Astrocyte of the spinal cord (primary cell): ENCODE measurements around the gene TTC9B.
A peak's percentile ranks its signal among the peaks of the same experiment; 100 is the strongest.

ENCODE experiments used
- DNase-seq: peaks from one replicate; pipeline ENCODE4 v3.0.0; 2011; ENCODE audit warnings: low read depth, low spot score
- H3K4me3 ChIP-seq: 2 replicates; pipeline ENCODE4 v1.5.1; 2011; ENCODE audit warnings: low read depth, mild to moderate bottlenecking, low read length, moderate library complexity
- CTCF ChIP-seq: IDR thresholded peaks from 2 replicates; pipeline ENCODE4 v1.5.1; 2012; ENCODE audit warnings: low read depth, mild to moderate bottlenecking, low read length, inconsistent platforms
- in situ Hi-C: cut with HindIII; loops from 2 replicates; pipeline ENCODE4 v1.10.0; 2017; ENCODE audit warnings: low sequenced_read_pairs

TTC9B gene

DNA sequence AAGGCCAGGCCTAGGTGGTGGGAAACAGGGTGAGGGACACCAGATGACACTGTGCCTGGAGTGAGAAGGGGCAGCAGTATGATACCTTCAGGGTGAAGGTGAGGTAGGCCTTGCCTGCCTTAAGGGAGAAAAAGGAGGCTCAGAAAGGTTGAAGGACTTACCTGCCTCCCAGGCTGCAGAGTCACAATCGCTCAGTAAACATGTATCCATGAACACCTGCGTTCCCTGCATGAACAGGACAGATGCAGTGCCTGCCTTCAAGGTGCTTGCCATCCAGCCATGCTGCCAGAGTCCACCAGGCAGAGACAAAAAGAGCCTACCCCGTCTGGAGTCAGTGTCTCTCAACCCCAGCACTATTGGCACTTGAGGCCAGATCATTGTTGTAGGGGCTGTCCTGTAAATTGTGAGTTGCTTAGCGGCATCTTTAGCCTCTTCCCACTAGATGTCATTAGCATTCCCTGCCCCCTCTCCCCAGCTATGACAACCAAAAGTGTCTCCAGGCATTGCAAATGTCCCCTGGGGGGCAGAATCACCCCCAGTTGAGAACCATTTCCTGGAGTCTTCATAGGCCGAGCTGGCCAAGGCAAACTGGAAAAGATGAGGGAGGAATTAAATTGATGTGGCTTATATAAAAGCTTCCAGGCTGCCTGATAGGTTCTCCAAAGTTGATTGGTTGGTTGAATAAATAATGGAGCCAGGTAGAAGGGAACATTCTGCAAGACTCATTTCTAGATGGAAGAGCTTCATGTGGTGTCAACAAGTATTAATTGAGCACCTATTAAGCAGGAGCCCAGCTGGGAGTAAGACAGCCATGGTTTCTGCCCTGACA, 25.2 kb downstream of the TTC9B start:
- no peak for TF ChIP-seq CTCF
- in situ Hi-C loops: no loop called here
- no peak overlapping the region for H3K4me3 ChIP-seq
- no peak for DNase-seq

GRCh38 chr19:40191836-40192646, 26.1 kb downstream of the TTC9B start:
- in situ Hi-C loops: no loop called here
- DNase-seq: peak; percentile 12
- H3K4me3 ChIP-seq: peak overlapping the region; percentile 76
- no peak for TF ChIP-seq CTCF

GRCh38 chr19:40190891-40191835, 27.0 kb downstream of the TTC9B start, which contains the start of gene MAP3K10:
Gene MAP3K10 (plus strand): TSS chr19:40191426. CDS start chr19:40192032, 606 bp downstream.
- TF ChIP-seq CTCF: no peak

GRCh38 chr19:40184273-40184672, 33.9 kb downstream of the TTC9B start:
- H3K4me3 ChIP-seq: no peak overlapping the region
- in situ Hi-C loops: no loop called here
- no peak for DNase-seq
- TF ChIP-seq CTCF: no peak

More at GRCh38 chr19:40190891-40191835, 27.0 kb downstream of the TTC9B start, which contains the start of gene MAP3K10:
- in situ Hi-C loops: no loop called here
- peak within 1 kb of the TSS; percentile 76 for H3K4me3 ChIP-seq
- DNase-seq: peak; percentile 58

DNA sequence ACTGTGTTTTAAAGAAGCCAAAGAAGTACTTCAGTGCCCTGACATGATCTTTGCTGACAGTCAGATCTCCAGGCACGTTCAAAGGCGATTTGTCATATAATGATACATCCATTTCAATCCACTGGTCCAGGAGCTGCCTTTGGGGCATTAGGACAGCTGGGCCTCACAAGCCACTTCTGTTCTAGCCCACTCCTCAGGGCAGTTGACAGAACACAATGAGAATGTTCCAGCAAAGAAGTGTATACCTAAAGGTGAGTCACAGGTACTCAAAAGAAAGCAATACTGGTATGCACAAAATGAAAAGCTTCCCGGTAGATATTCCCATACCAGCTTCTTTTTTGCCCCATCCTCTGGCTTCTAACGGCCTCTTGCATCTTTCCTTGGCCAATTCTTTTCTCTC, 39.4 kb downstream of the TTC9B start:
- no peak for TF ChIP-seq CTCF
- no peak for DNase-seq
- no peak overlapping the region for H3K4me3 ChIP-seq
- in situ Hi-C loops: no loop called here
